GM19438 (cell line): ENCODE results near the gene PCK1.

Experiments
- ATAC-seq: cut with Tn5 transposase; IDR thresholded peaks from one replicate; pipeline ENCODE4 v1.9.1; 2021; ENCODE audit warnings: low read depth; ENCODE audit not compliant: unreplicated experiment

PCK1 gene

GRCh38 chr20:57536120-57536708, 24.7 kb upstream of the PCK1 start:
- ATAC-seq = no peak

- no peak for ATAC-seq
These were observed 23.9 kb upstream of the PCK1 start for GRCh38 chr20:57536771-57537724.

GRCh38 chr20:57537822-57538221, 23.1 kb upstream of the PCK1 start:
- no peak for ATAC-seq

GRCh38 chr20:57539889-57540288, 21.0 kb upstream of the PCK1 start:
- no peak for ATAC-seq

- no peak for ATAC-seq
These were observed 19.9 kb upstream of the PCK1 start for GRCh38 chr20:57540890-57541580.

- ATAC-seq = no peak
These were observed 17.2 kb upstream of the PCK1 start for GRCh38 chr20:57543754-57544153.

- ATAC-seq = no peak
These were observed 15.9 kb upstream of the PCK1 start for GRCh38 chr20:57544838-57545564.

- ATAC-seq = no peak
These were observed 14.8 kb upstream of the PCK1 start for GRCh38 chr20:57545927-57546662.

- no peak for ATAC-seq
These were observed 13.8 kb upstream of the PCK1 start for GRCh38 chr20:57546956-57547649.

GRCh38 chr20:57548177-57549058, 12.5 kb upstream of the PCK1 start:
- no peak for ATAC-seq

- ATAC-seq = no peak
These were observed 8.4 kb upstream of the PCK1 start for GRCh38 chr20:57552471-57552870.

GRCh38 chr20:57553376-57554018, 7.4 kb upstream of the PCK1 start:
- no peak for ATAC-seq

GRCh38 chr20:57555457-57556184, 5.3 kb upstream of the PCK1 start:
- ATAC-seq = no peak

GRCh38 chr20:57556980-57557274, 4.0 kb upstream of the PCK1 start:
- ATAC-seq = no peak

GRCh38 chr20:57557926-57558613, 2.8 kb upstream of the PCK1 start:
- ATAC-seq = no peak

GRCh38 chr20:57558614-57559288, 2.2 kb upstream of the PCK1 start:
- no peak for ATAC-seq

GRCh38 chr20:57559289-57559634, 1.6 kb upstream of the PCK1 start:
- no peak for ATAC-seq
